GM12878 (cell line): ENCODE data around the gene DCDC2.

Source experiments
- BRCA1 ChIP-seq: IDR thresholded peaks from 2 replicates; pipeline ENCODE4 v1.6.1; 2011; ENCODE audit warnings: low read depth, low read length, improper control_type of control experiment
- CEBPZ ChIP-seq: fragments of 150-350 bp; IDR thresholded peaks from 2 replicates; pipeline ENCODE4 v1.6.1; 2016; ENCODE audit warnings: low read depth, low read length
- CTCF ChIP-seq, 3 experiments: IDR thresholded peaks in 2 of 3; conservative IDR thresholded peaks in 1 of 3; 2 replicates each; pipeline ENCODE4 v1.5.1; 2011; ENCODE audit warnings: low read depth in 3 of 3, low read length in 3 of 3, mild to moderate bottlenecking in 3 of 3, control low read depth in 2 of 3, moderate library complexity in 2 of 3, inconsistent platforms in 1 of 3, mixed read lengths in 1 of 3; ENCODE audit not compliant: control insufficient read depth in 2 of 3, insufficient read depth in 1 of 3; ENCODE audit errors: extremely low read depth in 1 of 3
- ETV6 ChIP-seq, 2 experiments: fragments of 450-650 bp in 1 of 2; IDR thresholded peaks in 1 of 2; conservative IDR thresholded peaks in 1 of 2; 2 replicates each; pipeline ENCODE4 v1.6.1; 2014; ENCODE audit warnings: antibody characterized with exemption in 1 of 2, borderline replicate concordance in 1 of 2, low read depth in 1 of 2, mild to moderate bottlenecking in 1 of 2, moderate library complexity in 1 of 2
- EZH2 ChIP-seq: IDR thresholded peaks from 2 replicates; pipeline ENCODE4 v1.6.1; 2012; ENCODE audit warnings: low read depth, mild to moderate bottlenecking, control low read depth, inconsistent platforms, low read length, borderline replicate concordance; ENCODE audit not compliant: control insufficient read depth
- JUND ChIP-seq: IDR thresholded peaks from 2 replicates; pipeline ENCODE4 v1.6.1; 2012; ENCODE audit warnings: low read depth, mild to moderate bottlenecking, low read length, improper control_type of control experiment, moderate library complexity
- MYC ChIP-seq: IDR thresholded peaks from 2 replicates; pipeline ENCODE4 v1.6.1; 2011; ENCODE audit warnings: mild to moderate bottlenecking, low read length, moderate library complexity, inconsistent platforms; ENCODE audit not compliant: insufficient read depth, insufficient replicate concordance, insufficient read length, severe bottlenecking
- POLR2A ChIP-seq: IDR thresholded peaks from 2 replicates; pipeline ENCODE4 v1.6.1; 2011; ENCODE audit warnings: low read depth, mild to moderate bottlenecking, low read length
- POLR2AphosphoS5 ChIP-seq: IDR thresholded peaks from 2 replicates; pipeline ENCODE4 v1.6.1; 2011; ENCODE audit warnings: mild to moderate bottlenecking, low read length, inconsistent platforms
- RAD21 ChIP-seq: IDR thresholded peaks from 2 replicates; pipeline ENCODE4 v1.6.1; 2011; ENCODE audit warnings: mild to moderate bottlenecking, low read depth, low read length, moderate library complexity; ENCODE audit not compliant: insufficient read depth
- SMAD5 ChIP-seq: IDR thresholded peaks from 2 replicates; pipeline ENCODE4 v1.6.1; 2016; ENCODE audit warnings: antibody characterized with exemption, low read depth
- YY1 ChIP-seq: IDR thresholded peaks from 2 replicates; pipeline ENCODE4 v1.6.1; 2011; ENCODE audit warnings: low read depth, mild to moderate bottlenecking, low read length
- ZNF274 ChIP-seq: IDR thresholded peaks from one replicate; pipeline ENCODE4 v1.8.0; 2011; ENCODE audit not compliant: insufficient read length, insufficient read depth
- TF ChIP-seq, protein P1 (sequence below): IDR thresholded peaks from 2 replicates; pipeline ENCODE4 v1.6.1; 2011; ENCODE audit warnings: low read depth, mild to moderate bottlenecking, low read length, moderate library complexity, borderline replicate concordance; ENCODE audit errors: extremely low read depth

DNA sequence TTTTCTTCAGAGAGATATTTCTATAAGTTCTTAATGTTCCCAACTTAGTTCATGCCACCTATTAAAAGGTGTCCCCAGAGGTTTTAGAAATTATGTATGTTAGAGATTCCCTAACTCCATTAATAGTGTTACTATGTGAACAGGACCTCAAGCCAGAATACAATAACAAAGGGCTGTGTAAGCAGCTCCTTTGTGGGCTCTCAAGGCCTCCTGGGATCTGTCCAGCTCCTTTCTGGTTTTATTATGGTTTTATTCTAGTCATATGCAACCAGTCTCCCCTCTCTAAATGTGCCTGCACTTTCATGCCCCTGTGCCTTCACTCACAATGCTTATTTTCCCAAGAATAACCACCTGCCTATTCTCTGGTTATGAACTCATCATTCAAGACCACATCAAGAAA is 209.2 kb downstream of the DCDC2 start:
- TF ChIP-seq CEBPZ (no peak), SMAD5 (no peak), YY1 (no peak), EZH2 (no peak), JUND (no peak), POLR2A (no peak), CTCF (IDR thresholded peaks at IDR 0.05 in 2 of 3, conservative IDR thresholded peaks at IDR 0.05 in 1 of 3; ENCODE audit: control insufficient read depth in 2 of 3, extremely low read depth in 1 of 3, insufficient read depth in 1 of 3, low read depth in 3 of 3, low read length in 3 of 3) (no peak), BRCA1 (no peak), POLR2AphosphoS5 (no peak), ETV6 (conservative IDR thresholded peaks at IDR 0.05 in 1 of 2, IDR thresholded peaks at IDR 0.05 in 1 of 2; ENCODE audit: borderline replicate concordance in 1 of 2, low read depth in 1 of 2) (no peak), MYC (no peak), RAD21 (no peak), ZNF274 (no peak)
- TF ChIP-seq, protein P1, sequence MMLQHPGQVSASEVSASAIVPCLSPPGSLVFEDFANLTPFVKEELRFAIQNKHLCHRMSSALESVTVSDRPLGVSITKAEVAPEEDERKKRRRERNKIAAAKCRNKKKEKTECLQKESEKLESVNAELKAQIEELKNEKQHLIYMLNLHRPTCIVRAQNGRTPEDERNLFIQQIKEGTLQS, result no peak
